GM19468 (cell line): ENCODE data around the gene OTOGL.
"Not testable (repeated sequence)": the region's sequence is repeated elsewhere in the genome, so short reads cannot be mapped to it uniquely, and the experiment has no call there.

ENCODE experiments used
- ATAC-seq: cut with Tn5 transposase; IDR thresholded peaks from one replicate; pipeline ENCODE4 v1.9.1; 2021; ENCODE audit warnings: mild to moderate bottlenecking, moderate library complexity, moderate number of reproducible peaks; ENCODE audit not compliant: unreplicated experiment; ENCODE audit errors: extremely low read depth

OTOGL gene

GRCh38 chr12:80121661-80122060, 22.3 kb downstream of the OTOGL start:
- ATAC-seq, result no peak

- ATAC-seq, result no peak
Measured at GRCh38 chr12:80129895-80130530, 30.7 kb downstream of the OTOGL start.

GRCh38 chr12:80135624-80136023, 36.3 kb downstream of the OTOGL start:
- ATAC-seq, result no peak

GRCh38 chr12:80140005-80140404, 40.7 kb downstream of the OTOGL start:
- ATAC-seq, result no peak

GRCh38 chr12:80142640-80143039, 43.3 kb downstream of the OTOGL start:
- no peak for ATAC-seq

- ATAC-seq, result no peak
Measured at GRCh38 chr12:80143537-80143936, 44.2 kb downstream of the OTOGL start.

GRCh38 chr12:80149547-80150313, 50.4 kb downstream of the OTOGL start:
- ATAC-seq, result not testable (repeated sequence)

- ATAC-seq, result no peak
Measured at GRCh38 chr12:80151131-80151530, 51.8 kb downstream of the OTOGL start.

- ATAC-seq, result no peak
Measured at GRCh38 chr12:80154261-80154660, 54.9 kb downstream of the OTOGL start.

- ATAC-seq, result no peak
Measured at GRCh38 chr12:80156306-80156705, 57.0 kb downstream of the OTOGL start.

- ATAC-seq, result no peak
Measured at GRCh38 chr12:80157645-80158044, 58.3 kb downstream of the OTOGL start.

GRCh38 chr12:80161612-80162011, 62.3 kb downstream of the OTOGL start:
- no peak for ATAC-seq

- no peak for ATAC-seq
Measured at GRCh38 chr12:80162177-80162576, 62.8 kb downstream of the OTOGL start.

GRCh38 chr12:80165746-80166145, 66.4 kb downstream of the OTOGL start:
- no peak for ATAC-seq

GRCh38 chr12:80166751-80167150, 67.4 kb downstream of the OTOGL start:
- no peak for ATAC-seq

GRCh38 chr12:80168936-80169335, 69.6 kb downstream of the OTOGL start:
- ATAC-seq, result no peak

- no peak for ATAC-seq
Measured at GRCh38 chr12:80170915-80171314, 71.6 kb downstream of the OTOGL start.

GRCh38 chr12:80173083-80173864, 73.9 kb downstream of the OTOGL start:
- no peak for ATAC-seq

- no peak for ATAC-seq
Measured at GRCh38 chr12:80175307-80175930, 76.1 kb downstream of the OTOGL start.

- ATAC-seq, result no peak
Measured at GRCh38 chr12:80176706-80177105, 77.4 kb downstream of the OTOGL start.

- peak; percentile 51 for ATAC-seq
Measured at GRCh38 chr12:80178846-80179245, 79.5 kb downstream of the OTOGL start.
